ENCODE data around the gene ADAMTS1. TPM values are rescaled to one million over a fixed set of nuclear protein-coding genes. Genes with fewer than 3 reads are reported as not detected.

Gene ADAMTS1
- polyA plus RNA-seq, 3 donors, result 0.01 TPM; not detected in 2

DNA sequence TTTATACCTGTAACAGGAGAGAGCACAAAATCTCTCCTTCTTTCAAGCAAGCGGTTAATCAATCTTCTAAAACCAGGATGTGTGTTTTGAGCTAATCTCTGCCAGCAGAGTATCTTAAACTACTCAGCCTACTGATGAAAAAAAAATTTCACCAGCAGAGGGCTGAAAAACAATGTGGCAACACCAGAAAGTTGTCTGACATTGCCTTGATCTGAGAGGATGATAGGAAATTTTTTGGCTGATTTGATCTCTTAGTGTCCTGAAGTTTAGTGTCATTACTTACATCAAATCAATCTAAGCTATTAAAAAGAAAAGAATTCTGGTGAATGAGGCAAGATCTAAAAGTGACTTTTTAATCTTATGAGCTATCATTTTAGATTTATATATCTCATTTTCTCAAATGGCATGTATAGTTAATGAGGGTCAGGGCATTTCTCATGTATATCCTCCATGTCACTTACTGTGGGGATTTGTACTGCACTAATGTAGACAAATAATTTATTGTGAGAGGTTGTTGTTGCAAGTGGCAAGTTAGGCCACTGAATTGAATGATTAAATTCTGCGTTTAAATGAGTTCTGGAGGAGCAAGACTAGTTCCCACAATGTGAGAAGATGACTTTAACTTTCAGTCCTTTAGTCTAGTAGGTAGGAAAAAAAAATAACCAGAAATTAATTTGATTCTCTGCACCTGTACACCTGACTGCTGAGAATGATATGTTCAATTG, 10.9 kb downstream of the ADAMTS1 start:
- H3K4me3 ChIP-seq (replicated peaks in 1 of 3; ENCODE audit: low read depth in 2 of 3, low read length in 3 of 3), result no peak overlapping the region
- H3K79me2 ChIP-seq (ENCODE audit: insufficient read depth, low read length), result no peaks in the 10 kb centered on the region
- Mint-ChIP-seq H3K27ac (no peak overlapping the region), H3K36me3 (no peaks in the 10 kb centered on the region), H3K4me1 (no peaks in the 10 kb centered on the region), H3K27me3 (ENCODE audit: low read depth in 3 of 3) (peaks cover 0 to 4% (median 0%) of the 10 kb centered on the region in 3 donors), H3K9me3 (peaks cover 0 to 3% (median 0%) of the 10 kb centered on the region in 7 donors), H3K4me3 (no peak overlapping the region)
- no peaks in the 10 kb centered on the region for H4K20me1 ChIP-seq (ENCODE audit: insufficient read depth, low read length)
- H2AFZ ChIP-seq (ENCODE audit: insufficient read depth, low read depth, low read length, poor library complexity, severe bottlenecking), result no peak overlapping the region
- H3K36me3 ChIP-seq (replicated peaks in 1 of 2; ENCODE audit: control insufficient read depth in 1 of 2, insufficient read depth in 2 of 2, low read length in 2 of 2), result no peaks in the 10 kb centered on the region
- no peaks in the 10 kb centered on the region for H3K27me3 ChIP-seq (ENCODE audit: control insufficient read depth in 2 of 2, insufficient read depth in 2 of 2, low read length in 2 of 2)
- H3K27ac ChIP-seq (ENCODE audit: low read depth in 1 of 2, low read length in 2 of 2), result no peak overlapping the region
- DNase-seq, result no peak
- TF ChIP-seq, protein P1, sequence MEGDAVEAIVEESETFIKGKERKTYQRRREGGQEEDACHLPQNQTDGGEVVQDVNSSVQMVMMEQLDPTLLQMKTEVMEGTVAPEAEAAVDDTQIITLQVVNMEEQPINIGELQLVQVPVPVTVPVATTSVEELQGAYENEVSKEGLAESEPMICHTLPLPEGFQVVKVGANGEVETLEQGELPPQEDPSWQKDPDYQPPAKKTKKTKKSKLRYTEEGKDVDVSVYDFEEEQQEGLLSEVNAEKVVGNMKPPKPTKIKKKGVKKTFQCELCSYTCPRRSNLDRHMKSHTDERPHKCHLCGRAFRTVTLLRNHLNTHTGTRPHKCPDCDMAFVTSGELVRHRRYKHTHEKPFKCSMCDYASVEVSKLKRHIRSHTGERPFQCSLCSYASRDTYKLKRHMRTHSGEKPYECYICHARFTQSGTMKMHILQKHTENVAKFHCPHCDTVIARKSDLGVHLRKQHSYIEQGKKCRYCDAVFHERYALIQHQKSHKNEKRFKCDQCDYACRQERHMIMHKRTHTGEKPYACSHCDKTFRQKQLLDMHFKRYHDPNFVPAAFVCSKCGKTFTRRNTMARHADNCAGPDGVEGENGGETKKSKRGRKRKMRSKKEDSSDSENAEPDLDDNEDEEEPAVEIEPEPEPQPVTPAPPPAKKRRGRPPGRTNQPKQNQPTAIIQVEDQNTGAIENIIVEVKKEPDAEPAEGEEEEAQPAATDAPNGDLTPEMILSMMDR (IDR thresholded peaks at IDR 0.05), result no peak
- intact Hi-C loops (cut with micrococcal nuclease), result no loop called here
- no peaks in the 10 kb centered on the region for H3K4me1 ChIP-seq (ENCODE audit: control insufficient read depth in 1 of 2, insufficient read depth in 2 of 2, low read length in 2 of 2)
- H3K9ac ChIP-seq (ENCODE audit: insufficient read depth, low read length, poor library complexity, severe bottlenecking), result no peak overlapping the region
- H3K9me3 ChIP-seq (replicated peaks in 1 of 2; ENCODE audit: control insufficient read depth in 1 of 2, insufficient read depth in 1 of 2, low read length in 2 of 2), result no peaks in the 10 kb centered on the region
- H3K4me2 ChIP-seq (replicated peaks; ENCODE audit: extremely low read depth, low read length, poor library complexity, severe bottlenecking), result no peak overlapping the region
- no CpG with 5 or more reads among the region's 2 CpGs for WGBS (ENCODE audit: insufficient coverage)

DNA sequence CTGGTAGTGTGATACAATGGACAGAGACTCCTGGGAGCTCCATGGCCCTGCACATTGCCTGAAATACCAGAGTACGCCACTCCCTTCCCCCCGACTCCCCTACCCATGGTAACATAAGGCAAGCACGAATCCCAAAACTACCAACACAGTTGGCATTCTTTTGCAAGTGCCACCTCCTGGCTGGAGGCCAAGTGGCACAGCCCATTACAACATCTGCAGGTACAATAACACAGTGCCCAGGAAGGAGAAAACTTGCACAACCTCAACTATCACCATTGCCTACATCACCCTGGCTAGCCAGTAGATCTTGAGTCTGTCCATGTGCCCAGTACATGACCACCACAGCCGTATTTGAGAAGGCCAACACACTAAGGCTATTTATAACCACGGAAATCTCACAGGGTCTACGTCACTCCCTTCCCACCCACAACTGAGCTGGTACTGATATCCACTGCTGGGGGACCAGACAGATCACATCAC, 11.7 kb downstream of the ADAMTS1 start:
- Mint-ChIP-seq H3K27me3 (ENCODE audit: low read depth in 3 of 3) (peaks cover 0 to 4% (median 0%) of the 10 kb centered on the region in 3 donors), H3K4me1 (no peaks in the 10 kb centered on the region), H3K4me3 (no peak overlapping the region), H3K27ac (peak overlapping the region in 1 of 7 donors; percentile 2), H3K9me3 (peaks cover 0 to 3% (median 0%) of the 10 kb centered on the region in 7 donors), H3K36me3 (no peaks in the 10 kb centered on the region)
- no peak overlapping the region for H3K27ac ChIP-seq (ENCODE audit: low read depth in 1 of 2, low read length in 2 of 2)
- WGBS (ENCODE audit: insufficient coverage), result 94% methylated on average over 6 of the region's 6 CpGs
- DNase-seq, result no peak
- intact Hi-C loops (cut with micrococcal nuclease), result no loop called here
- no peak overlapping the region for H2AFZ ChIP-seq (ENCODE audit: insufficient read depth, low read depth, low read length, poor library complexity, severe bottlenecking)
- no peaks in the 10 kb centered on the region for H3K4me1 ChIP-seq (ENCODE audit: control insufficient read depth in 1 of 2, insufficient read depth in 2 of 2, low read length in 2 of 2)
- no peaks in the 10 kb centered on the region for H3K79me2 ChIP-seq (ENCODE audit: insufficient read depth, low read length)
- TF ChIP-seq, protein P1 (IDR thresholded peaks at IDR 0.05), result no peak
- no peak overlapping the region for H3K4me3 ChIP-seq (replicated peaks in 1 of 3; ENCODE audit: low read depth in 2 of 3, low read length in 3 of 3)
- H4K20me1 ChIP-seq (ENCODE audit: insufficient read depth, low read length), result no peaks in the 10 kb centered on the region
- H3K27me3 ChIP-seq (ENCODE audit: control insufficient read depth in 2 of 2, insufficient read depth in 2 of 2, low read length in 2 of 2), result no peaks in the 10 kb centered on the region
- H3K9me3 ChIP-seq (replicated peaks in 1 of 2; ENCODE audit: control insufficient read depth in 1 of 2, insufficient read depth in 1 of 2, low read length in 2 of 2), result no peaks in the 10 kb centered on the region
- H3K4me2 ChIP-seq (replicated peaks; ENCODE audit: extremely low read depth, low read length, poor library complexity, severe bottlenecking), result no peak overlapping the region
- no peaks in the 10 kb centered on the region for H3K36me3 ChIP-seq (replicated peaks in 1 of 2; ENCODE audit: control insufficient read depth in 1 of 2, insufficient read depth in 2 of 2, low read length in 2 of 2)
- no peak overlapping the region for H3K9ac ChIP-seq (ENCODE audit: insufficient read depth, low read length, poor library complexity, severe bottlenecking)
